Stimulated activated CD4-positive, alpha-beta T cell treated with anti-CD3 and anti-CD28 coated beads, Interleukin-2, amount 100 ng/mL, for 4 hours (primary cell): ENCODE results near the gene GGTA1.

Experiments
- DNase-seq: peaks from one replicate; pipeline ENCODE4 v3.0.0-alpha.2; 2020; ENCODE audit warnings: low read depth

GGTA1 gene

DNA sequence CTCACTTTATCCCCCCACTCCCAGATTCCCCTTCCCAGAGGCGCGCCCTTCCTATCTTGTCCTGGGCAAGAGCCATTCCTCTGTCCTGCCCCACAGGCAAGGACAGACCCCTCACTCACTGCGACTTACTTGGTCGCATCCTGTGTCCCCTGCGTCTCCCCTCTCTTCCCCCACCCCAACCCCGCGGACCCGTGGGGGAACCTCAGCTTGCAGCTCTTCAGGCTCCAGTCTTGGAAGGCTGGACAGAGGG, 542 bp downstream of the GGTA1 start:
- DNase-seq: no peak

DNA sequence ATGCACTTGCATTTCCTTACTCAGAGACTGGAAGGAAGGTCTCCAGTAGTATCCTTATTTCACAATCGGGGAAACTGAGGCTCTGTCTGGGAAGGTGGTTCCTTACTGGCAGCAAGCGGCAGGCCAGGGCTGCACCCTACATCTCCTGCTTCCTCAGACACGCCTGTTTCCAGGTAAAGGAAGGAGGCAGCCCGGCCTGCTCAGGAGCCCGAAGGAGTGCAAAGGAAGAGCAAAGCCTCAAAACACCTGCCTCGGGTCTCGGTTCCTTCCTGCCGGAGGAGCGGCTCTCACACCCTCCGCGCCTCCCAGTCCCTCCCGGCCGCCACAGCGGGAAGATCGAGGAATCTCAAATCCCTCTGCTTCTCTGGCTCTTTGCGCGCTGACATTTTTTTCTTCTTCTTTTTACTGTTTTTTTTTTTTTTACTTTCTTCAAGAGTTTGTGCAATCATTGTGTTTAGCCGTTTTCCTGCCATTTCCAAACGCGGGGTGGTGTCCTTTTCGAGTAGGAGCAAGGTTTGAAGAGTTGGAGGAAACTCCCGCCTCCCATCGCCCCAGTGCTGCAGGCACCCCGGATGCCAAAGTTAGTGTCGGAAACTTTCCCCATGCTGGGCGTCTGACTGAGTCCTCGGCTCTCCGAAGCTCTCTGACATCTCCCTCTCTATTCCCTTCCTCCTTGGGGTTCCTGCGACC, 1.0 kb downstream of the GGTA1 start:
- no peak for DNase-seq

DNA sequence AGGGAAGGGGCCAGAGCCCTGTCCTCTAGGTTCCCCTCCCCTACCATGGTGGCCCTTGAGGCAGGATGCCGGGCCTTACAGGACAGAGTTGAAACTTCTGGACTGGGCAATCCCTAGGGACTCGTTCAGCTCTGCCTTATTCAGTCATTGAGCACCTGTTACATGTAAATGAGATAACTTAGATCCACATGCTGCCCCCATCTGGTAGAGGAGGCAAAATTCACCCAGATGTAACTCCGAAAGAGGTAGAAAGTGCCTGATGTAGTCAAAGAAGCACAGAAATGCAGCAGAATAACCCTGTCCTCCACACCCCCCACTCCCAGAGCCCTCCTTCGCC, 1.5 kb downstream of the GGTA1 start:
- no peak for DNase-seq

- no peak for DNase-seq
Observed at GRCh38 chr9:121495976-121496375, 3.7 kb downstream of the GGTA1 start.

DNA sequence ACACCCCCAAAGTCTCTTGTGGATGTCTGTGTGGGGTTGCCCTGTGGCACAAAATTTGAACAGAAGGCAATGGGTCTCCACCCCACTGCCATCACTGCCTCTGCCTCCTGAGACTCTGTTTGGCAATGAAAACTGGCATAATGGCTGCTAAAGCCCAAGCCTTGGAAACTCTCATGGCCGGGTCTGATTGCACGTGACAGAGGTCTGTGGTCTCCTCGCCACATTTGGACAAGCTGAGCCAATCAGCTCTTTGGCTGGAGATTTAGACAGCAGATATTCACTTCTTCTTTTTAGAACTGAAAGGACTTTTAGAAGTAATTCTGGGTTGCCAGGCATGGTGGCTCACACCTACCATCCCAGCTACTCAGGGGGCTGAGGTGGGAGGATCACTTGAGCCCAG, 5.5 kb downstream of the GGTA1 start:
- DNase-seq: no peak

DNA sequence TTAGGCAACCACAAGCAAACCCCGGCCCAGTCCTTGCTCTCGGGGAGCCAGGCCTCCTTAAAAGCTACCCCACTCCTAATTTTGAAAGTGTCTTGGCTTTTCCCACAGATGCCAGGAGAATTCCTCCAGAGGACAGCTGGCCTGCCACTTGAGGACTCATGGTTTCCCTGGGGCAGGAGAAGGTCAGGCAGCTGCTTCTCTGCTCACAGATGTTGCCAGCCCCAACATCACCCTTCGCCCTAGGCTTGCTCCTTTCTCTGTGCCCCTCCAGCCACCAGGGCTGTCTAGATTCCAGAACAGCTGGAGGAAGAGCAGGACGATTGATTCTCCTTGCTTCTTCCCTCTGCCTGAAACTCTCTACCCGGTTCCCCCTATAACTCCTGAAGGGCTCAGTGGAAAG, 8.5 kb downstream of the GGTA1 start:
- no peak for DNase-seq

DNA sequence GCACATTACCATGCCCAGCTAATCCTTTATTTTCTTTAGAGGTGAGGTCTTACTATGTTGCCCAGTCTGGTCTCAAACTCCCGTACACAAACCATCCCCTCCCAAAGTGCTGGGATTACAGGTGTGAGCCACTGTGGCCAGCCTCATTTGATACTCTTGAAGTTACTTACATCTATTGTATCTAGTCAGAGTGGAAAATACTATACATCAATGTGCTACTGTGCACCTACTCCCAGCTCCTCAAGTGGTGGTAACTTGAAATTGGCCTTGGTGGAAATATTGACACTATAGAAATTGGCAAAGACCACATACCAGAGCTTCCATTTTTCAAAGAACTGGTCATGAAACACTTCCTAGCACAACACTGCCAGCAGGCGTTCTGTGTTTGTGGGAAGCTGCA, 10.3 kb downstream of the GGTA1 start:
- DNase-seq: no peak

DNA sequence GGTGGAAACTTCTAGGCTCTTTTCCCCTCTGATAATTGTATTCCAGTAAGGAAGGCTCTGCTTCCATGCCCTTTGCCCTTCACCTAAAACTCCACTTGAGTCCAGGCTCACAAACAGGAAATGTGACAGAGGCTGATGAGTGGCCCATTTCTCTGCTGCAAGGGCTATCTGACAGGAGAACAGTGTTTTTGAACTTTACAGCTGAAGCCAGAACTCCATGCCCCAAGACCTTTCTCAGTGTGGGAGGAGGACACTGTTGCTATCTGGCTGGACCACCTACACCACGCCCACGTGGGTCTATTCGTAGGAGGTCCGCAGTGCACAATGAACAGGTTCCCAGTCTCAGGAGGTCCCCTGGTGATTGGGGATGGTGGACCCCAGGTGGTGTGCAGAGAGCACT, 13.6 kb downstream of the GGTA1 start:
- no peak for DNase-seq

DNA sequence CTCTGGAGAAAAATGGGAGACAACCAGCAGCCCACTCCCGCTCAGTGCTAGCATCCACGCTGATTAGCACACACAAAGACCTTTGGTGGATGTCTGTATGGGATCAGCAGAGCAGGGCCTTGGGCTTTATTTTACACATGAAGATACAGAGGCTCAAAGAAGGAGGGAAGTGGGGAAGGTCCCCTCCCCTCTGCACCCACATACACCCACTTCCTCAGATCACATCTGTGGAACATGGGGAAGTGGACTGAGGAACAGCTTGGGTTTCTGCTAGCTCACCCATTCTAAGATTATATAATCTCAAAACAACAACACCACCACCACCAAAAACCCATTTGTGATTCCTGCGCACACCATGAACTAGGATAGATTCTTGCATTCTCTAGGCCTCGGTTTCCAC, 14.0 kb downstream of the GGTA1 start:
- DNase-seq: no peak

- DNase-seq: no peak
Observed at GRCh38 chr9:121484651-121485446, 14.8 kb downstream of the GGTA1 start.

- no peak for DNase-seq
Observed at GRCh38 chr9:121483473-121484031, 16.1 kb downstream of the GGTA1 start.

DNA sequence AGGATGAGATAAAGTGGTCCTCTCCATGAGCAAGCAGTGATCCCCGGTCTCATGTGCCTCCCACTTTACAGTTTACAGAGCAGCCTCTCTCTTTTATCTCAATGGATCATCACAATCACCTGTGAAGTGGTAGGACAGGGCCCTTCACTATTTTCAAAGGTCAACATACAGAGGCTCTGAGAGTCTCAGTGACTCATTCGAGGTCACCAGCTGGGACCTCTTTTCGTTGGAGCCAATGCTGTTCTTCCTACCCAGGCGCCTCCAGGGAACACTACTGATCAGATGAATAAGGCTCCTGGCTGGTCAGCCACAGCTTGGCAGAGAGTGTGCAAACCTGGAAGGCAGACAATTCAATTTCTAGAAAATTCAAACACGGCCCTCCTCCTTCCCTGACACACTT, 16.6 kb downstream of the GGTA1 start:
- DNase-seq: no peak

GRCh38 chr9:121478816-121479676, 20.6 kb downstream of the GGTA1 start:
- DNase-seq: no peak

- no peak for DNase-seq
Observed at GRCh38 chr9:121476156-121476555, 23.5 kb downstream of the GGTA1 start.

DNA sequence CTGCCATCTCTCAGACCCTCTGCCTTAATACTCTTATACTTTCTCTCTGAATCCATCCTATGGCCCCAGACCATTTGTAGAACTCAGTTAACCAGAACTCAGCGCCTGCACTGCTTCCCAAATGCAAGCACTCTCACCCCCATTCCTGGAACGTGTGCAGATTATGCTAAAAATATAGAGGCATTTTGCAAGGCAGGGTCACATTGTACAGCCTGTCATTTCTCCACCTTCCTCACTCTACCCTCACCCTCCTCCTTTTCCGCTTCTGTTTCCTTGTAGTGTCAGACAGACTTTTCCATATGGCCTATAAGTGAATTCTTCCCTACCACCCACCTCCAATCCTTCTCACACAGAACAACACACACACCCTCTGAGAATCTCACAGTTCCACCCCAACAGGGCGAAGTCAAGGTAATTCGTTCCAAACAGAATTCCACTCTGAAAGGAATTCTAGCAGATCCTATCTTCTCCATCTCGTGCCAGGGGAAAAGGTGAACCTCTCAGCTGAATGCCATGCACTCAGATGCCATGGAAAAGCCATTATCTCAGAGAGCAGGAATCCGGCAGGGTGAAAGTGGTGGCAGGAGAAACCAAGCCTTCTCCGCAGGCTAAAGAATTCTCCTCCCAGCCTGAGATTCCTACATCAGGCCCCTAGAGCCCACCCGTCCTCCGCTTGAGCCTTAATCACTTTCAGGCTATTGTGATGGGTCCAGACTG, 25.3 kb downstream of the GGTA1 start:
- no peak for DNase-seq

- DNase-seq: no peak
Observed at GRCh38 chr9:121473229-121473628, 26.4 kb downstream of the GGTA1 start.

GRCh38 chr9:121472446-121472845, 27.2 kb downstream of the GGTA1 start:
- no peak for DNase-seq

- no peak for DNase-seq
Observed at GRCh38 chr9:121466142-121466541, 33.5 kb downstream of the GGTA1 start.

- DNase-seq: no peak
Observed at GRCh38 chr9:121464968-121465367, 34.7 kb downstream of the GGTA1 start.

DNA sequence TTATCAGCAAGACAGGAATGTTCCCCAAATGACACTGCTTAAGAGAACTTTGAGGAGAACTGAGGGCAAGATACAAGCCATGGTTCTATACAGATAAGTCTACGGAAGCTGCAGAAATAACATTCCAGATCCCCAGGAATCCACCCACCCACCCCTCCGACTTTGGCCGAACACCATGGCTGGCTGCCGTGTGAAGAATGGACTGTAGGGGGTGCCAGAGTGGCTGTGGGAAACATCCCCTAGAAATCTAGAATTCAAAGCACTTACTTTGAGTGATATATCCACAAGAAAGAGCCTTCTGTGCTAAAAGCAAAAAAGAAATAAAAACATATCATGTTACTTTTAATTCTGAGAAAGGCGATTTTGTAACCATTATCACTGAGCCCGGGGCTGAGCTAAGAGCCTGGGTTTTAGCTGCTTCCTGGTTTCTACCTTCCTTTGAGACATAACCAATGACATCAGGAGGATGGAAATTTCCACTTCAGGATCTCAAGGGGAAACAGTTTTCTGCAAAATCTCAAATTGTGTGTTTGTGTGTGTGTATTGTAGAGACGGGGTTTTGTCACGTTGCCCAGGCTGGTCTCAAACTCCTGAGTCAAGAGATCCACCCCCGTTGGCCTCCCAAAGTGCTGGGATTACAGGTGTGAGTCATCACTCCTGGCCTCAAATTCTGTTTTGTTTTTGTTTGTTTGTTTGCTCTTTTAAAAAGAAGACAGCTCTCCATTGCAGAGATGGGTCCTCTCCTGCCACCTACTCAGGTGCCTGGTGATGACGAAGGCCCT, 36.4 kb downstream of the GGTA1 start:
- DNase-seq: no peak

- no peak for DNase-seq
Observed at GRCh38 chr9:121459513-121459912, 40.1 kb downstream of the GGTA1 start.
